ENCODE measurements around the gene C1QTNF12. TPM values are rescaled to one million over a fixed set of nuclear protein-coding genes. Genes with fewer than 3 reads are reported as not detected.

Gene C1QTNF12
- total and polyA plus RNA-seq, 2 donors (not counting 3 experiments of a cell fraction or from before 2014, with no cell fraction given) = 1.0 to 1.9 TPM

GRCh38 chr1:1290238-1290731 lies 43.8 kb upstream of the C1QTNF12 start:
- Histone ChIP-seq H3K4me3 (replicated peaks in 1 of 3; ENCODE audit: insufficient read depth in 1 of 3, low read depth in 1 of 3, low read length in 3 of 3) (no peak overlapping the region), H3K27ac (ENCODE audit: insufficient read depth, low read depth, low read length) (no peak overlapping the region), H3K27me3 (ENCODE audit: control insufficient read depth in 2 of 2, insufficient read depth in 2 of 2, low read length in 2 of 2) (no peaks in the 10 kb centered on the region), H3K9me1 (replicated peaks; ENCODE audit: control insufficient read depth, extremely low read depth, insufficient read depth, low read length) (no peaks in the 10 kb centered on the region), H3K4me2 (ENCODE audit: insufficient read depth, low read length) (no peak overlapping the region), H3K79me2 (ENCODE audit: control insufficient read depth, insufficient read depth, low read length) (no peaks in the 10 kb centered on the region), H4K20me1 (replicated peaks; ENCODE audit: control insufficient read depth, extremely low read depth, insufficient read depth, low read length) (no peaks in the 10 kb centered on the region), H2AFZ (ENCODE audit: low read depth, low read length) (no peak overlapping the region), H3K9me3 (replicated peaks; ENCODE audit: control insufficient read depth, insufficient read depth, low read length) (no peaks in the 10 kb centered on the region), H3K36me3 (ENCODE audit: control insufficient read depth in 2 of 2, extremely low read depth in 1 of 2, insufficient read depth in 2 of 2, low read length in 2 of 2) (no peaks in the 10 kb centered on the region), H3K9ac (replicated peaks; ENCODE audit: extremely low read depth, insufficient read depth, low read length) (no peak overlapping the region), H3K4me1 (ENCODE audit: control insufficient read depth, extremely low read depth, insufficient read depth, low read length) (no peaks in the 10 kb centered on the region)
- POLR2A ChIA-PET = no interaction called here
- dilution Hi-C loops (cut with MboI; ENCODE audit: extremely low pct_ligation_motif_present, low sequenced_read_pairs) (no loop called here), intact Hi-C loops (cut with micrococcal nuclease) (loop anchor here (1.0 kb wide), 5 partner anchors 16 to 306 kb away; no protein-coding TSS in a partner anchor)
- CTCF ChIA-PET = interaction anchor here (0.6 to 5.5 kb wide), 20 partner anchors 11 to 308 kb away, joined by 3 to 286 read pairs (median 6); partner anchors contain the start of genes PERM1, SDF4 and UBE2J2
- TF ChIP-seq, protein P1, sequence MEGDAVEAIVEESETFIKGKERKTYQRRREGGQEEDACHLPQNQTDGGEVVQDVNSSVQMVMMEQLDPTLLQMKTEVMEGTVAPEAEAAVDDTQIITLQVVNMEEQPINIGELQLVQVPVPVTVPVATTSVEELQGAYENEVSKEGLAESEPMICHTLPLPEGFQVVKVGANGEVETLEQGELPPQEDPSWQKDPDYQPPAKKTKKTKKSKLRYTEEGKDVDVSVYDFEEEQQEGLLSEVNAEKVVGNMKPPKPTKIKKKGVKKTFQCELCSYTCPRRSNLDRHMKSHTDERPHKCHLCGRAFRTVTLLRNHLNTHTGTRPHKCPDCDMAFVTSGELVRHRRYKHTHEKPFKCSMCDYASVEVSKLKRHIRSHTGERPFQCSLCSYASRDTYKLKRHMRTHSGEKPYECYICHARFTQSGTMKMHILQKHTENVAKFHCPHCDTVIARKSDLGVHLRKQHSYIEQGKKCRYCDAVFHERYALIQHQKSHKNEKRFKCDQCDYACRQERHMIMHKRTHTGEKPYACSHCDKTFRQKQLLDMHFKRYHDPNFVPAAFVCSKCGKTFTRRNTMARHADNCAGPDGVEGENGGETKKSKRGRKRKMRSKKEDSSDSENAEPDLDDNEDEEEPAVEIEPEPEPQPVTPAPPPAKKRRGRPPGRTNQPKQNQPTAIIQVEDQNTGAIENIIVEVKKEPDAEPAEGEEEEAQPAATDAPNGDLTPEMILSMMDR (IDR thresholded peaks at IDR 0.05; ENCODE audit: extremely low read depth in 1 of 2, insufficient read depth in 1 of 2, low read depth in 1 of 2, low read length in 2 of 2) = peak; percentile 43 to 80
- no peak for TF ChIP-seq POLR2AphosphoS5 (IDR thresholded peaks at IDR 0.05; ENCODE audit: insufficient read depth, low read depth, low read length)
- FAIRE-seq (no peak), DNase-seq (ENCODE audit: low read depth, low spot score) (peak; percentile 47)
- BruUV-seq (replicated peaks) = no TSS peak

- Histone ChIP-seq H3K4me3 (replicated peaks in 1 of 3; ENCODE audit: insufficient read depth in 1 of 3, low read depth in 1 of 3, low read length in 3 of 3) (no peak overlapping the region), H3K79me2 (ENCODE audit: control insufficient read depth, insufficient read depth, low read length) (no peaks in the 10 kb centered on the region), H3K27me3 (ENCODE audit: control insufficient read depth in 2 of 2, insufficient read depth in 2 of 2, low read length in 2 of 2) (no peaks in the 10 kb centered on the region), H2AFZ (ENCODE audit: low read depth, low read length) (no peak overlapping the region), H3K9ac (replicated peaks; ENCODE audit: extremely low read depth, insufficient read depth, low read length) (no peak overlapping the region), H3K4me2 (ENCODE audit: insufficient read depth, low read length) (no peak overlapping the region), H3K36me3 (ENCODE audit: control insufficient read depth in 2 of 2, extremely low read depth in 1 of 2, insufficient read depth in 2 of 2, low read length in 2 of 2) (no peaks in the 10 kb centered on the region), H3K4me1 (ENCODE audit: control insufficient read depth, extremely low read depth, insufficient read depth, low read length) (peaks cover under 1% of the 10 kb centered on the region), H3K9me3 (replicated peaks; ENCODE audit: control insufficient read depth, insufficient read depth, low read length) (no peaks in the 10 kb centered on the region), H3K9me1 (replicated peaks; ENCODE audit: control insufficient read depth, extremely low read depth, insufficient read depth, low read length) (no peaks in the 10 kb centered on the region), H4K20me1 (replicated peaks; ENCODE audit: control insufficient read depth, extremely low read depth, insufficient read depth, low read length) (no peaks in the 10 kb centered on the region), H3K27ac (ENCODE audit: insufficient read depth, low read depth, low read length) (no peak overlapping the region)
- DNase-seq (ENCODE audit: low read depth, low spot score) (no peak), FAIRE-seq (no peak)
- intact Hi-C loops (cut with micrococcal nuclease) = no loop called here
- ChIA-PET POLR2A (no interaction called here), CTCF (interaction anchor here (1.9 kb wide), 1 partner anchor 165 kb away, joined by 12 read pairs; no protein-coding TSS in a partner anchor)
- dilution Hi-C loops (cut with MboI; ENCODE audit: extremely low pct_ligation_motif_present, low sequenced_read_pairs) = no loop called here
- BruUV-seq (replicated peaks) = no TSS peak
- TF ChIP-seq GATA2 (IDR thresholded peaks at IDR 0.05; ENCODE audit: insufficient read depth, insufficient read length, low read depth, low read length) (no peak), MYC (IDR thresholded peaks at IDR 0.05; ENCODE audit: low read depth, low read length) (no peak), POLR2A (IDR thresholded peaks at IDR 0.05; ENCODE audit: low read depth, low read length) (no peak), EZH2 (IDR thresholded peaks at IDR 0.05; ENCODE audit: borderline replicate concordance, low read depth, low read length, severe bottlenecking) (no peak), POLR2AphosphoS5 (IDR thresholded peaks at IDR 0.05; ENCODE audit: insufficient read depth, low read depth, low read length) (no peak), JUN (IDR thresholded peaks at IDR 0.05; ENCODE audit: borderline replicate concordance, insufficient read depth, insufficient read length, low read depth) (no peak), FOS (IDR thresholded peaks at IDR 0.05; ENCODE audit: borderline replicate concordance, insufficient read depth, low read length) (no peak)
- TF ChIP-seq, protein P2, sequence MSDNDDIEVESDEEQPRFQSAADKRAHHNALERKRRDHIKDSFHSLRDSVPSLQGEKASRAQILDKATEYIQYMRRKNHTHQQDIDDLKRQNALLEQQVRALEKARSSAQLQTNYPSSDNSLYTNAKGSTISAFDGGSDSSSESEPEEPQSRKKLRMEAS (IDR thresholded peaks at IDR 0.05; ENCODE audit: insufficient read depth, insufficient read length) = no peak
- TF ChIP-seq, protein P1 (IDR thresholded peaks at IDR 0.05; ENCODE audit: extremely low read depth in 1 of 2, insufficient read depth in 1 of 2, low read depth in 1 of 2, low read length in 2 of 2) = no peak
Observed at GRCh38 chr1:1287288-1288110, 41.0 kb upstream of the C1QTNF12 start.
